ENCODE measurements around the gene SNX33. TPM values are rescaled to one million over a fixed set of nuclear protein-coding genes. Genes with fewer than 3 reads are reported as not detected.
"Not testable (repeated sequence)": the region's sequence is repeated elsewhere in the genome, so short reads cannot be mapped to it uniquely, and the experiment has no call there.

SNX33 gene
- total and polyA plus RNA-seq, 2 experiments from 2014 or later = 13.1 to 22.9 TPM

DNA sequence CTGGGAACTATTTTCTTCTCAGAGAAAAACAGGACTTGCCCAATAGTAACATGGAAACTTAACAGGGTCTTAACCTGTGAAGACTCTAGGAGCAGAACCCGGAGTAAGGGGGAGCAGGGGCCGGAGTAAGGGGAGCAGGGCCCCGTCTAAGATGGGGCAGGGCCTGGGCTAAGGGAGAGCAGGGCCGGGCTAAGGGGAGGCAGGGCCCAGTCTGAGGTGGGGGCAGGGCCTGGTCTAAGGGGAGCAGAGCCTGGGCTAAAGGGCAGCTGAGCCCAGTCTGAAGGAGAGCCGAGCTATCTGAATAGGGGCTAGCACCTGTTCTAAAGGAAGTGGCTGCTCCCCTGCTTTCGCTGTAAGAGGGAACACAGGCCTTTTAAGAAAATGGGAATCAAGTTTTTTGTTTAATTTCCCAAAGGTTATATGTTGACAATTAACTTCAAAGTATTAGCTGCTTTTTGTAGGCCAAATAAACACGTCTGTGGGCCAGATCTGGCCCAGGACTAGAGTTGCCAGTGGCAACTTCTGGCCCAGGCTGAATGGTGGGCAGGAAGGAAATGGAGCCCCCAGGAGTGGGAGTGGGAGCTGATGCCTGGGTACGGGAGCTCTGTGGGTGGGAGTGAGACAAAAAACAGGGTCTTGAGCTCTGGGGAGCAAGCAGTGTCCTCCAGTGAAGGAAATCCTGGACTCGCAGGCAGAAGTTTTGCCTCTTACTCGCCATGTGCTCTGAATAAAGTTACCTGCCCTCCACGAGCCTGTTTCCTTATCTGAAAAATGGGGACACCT lies 32.5 kb downstream of the SNX33 start:
- Histone ChIP-seq H4K20me1 (ENCODE audit: insufficient read depth) (no peaks in the 10 kb centered on the region), H2AFZ (no peak overlapping the region), H3K4me2 (ENCODE audit: unreplicated experiment) (no peak overlapping the region), H3F3A (ENCODE audit: insufficient read depth) (no peaks in the 10 kb centered on the region), H3K27me3 (replicated peaks; ENCODE audit: insufficient read depth) (no peaks in the 10 kb centered on the region), H3K36me3 (ENCODE audit: low read depth) (no peaks in the 10 kb centered on the region), H3K79me2 (ENCODE audit: insufficient read depth) (no peaks in the 10 kb centered on the region), H3K9me2 (ENCODE audit: insufficient read depth) (no peaks in the 10 kb centered on the region), H3K9me3 (ENCODE audit: low read depth) (no peaks in the 10 kb centered on the region), H3K27ac (no peak overlapping the region), H3K9ac (no peak overlapping the region), H3K4me3 (no peak overlapping the region), H3K4me1 (ENCODE audit: insufficient read depth) (no peaks in the 10 kb centered on the region)
- no peak for TF ChIP-seq EZH2phosphoT487 (IDR thresholded peaks at IDR 0.05; ENCODE audit: insufficient read depth, low read depth)
- TF ChIP-seq EZH2 (IDR thresholded peaks at IDR 0.05; ENCODE audit: insufficient read depth, poor library complexity, severe bottlenecking) = no peak
- 79% methylated on average over 11 of the region's 11 CpGs for WGBS, 2 experiments (ENCODE audit: low coverage in 1 of 2, low lambda C conversion rate in 2 of 2, missing lambda C conversion rate in 2 of 2)
- in situ Hi-C loops (cut with MboI) = no loop called here
- DNase-seq = no peak

DNA sequence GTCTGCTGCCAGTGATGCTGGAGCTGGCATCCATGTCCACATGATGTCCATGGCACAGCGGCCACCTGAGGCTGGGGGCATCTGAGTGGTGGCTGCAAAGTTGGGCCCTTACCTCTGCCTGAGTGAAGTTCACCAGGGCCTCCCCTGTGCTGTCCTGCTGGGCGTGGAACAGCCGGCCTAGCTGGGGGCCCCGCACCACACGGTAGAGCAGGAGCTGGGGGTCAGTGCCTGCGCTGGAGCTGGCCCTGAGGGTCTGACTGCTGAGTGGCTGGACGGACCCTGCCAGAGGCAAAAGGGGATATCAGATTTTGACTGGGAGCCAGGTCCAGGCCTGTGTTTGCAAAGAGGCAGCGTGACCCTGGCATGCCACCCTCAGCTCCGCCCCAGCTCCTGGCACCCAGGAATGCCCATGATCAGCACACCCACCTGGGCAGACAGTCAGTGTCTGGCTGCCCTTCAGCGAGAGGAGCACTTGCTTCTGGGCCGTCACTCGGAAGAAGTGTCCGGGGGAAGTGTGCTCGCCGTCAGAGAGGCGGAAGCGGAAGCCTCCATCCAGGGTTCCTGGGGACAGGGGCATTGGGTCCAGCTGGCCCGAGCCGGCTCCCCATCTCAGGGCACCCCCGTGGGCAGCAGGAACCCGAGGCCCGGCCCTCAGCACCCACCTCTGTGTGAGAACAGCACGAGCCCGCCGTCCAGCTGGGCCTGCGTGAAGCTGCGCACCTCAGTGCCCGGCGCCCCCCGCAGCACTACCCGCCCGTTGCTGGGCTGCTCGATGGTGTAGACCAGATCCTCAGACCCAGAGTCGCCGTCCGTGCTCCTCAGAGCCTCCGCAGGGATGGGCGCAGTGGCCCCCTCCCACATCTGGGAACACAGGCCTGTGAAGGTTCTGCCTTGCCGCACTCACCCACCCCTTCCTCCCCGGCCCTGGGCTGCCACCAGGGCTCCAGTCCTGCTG lies 34.7 kb downstream of the SNX33 start:
- no peak overlapping the region for H3K4me2 ChIP-seq (ENCODE audit: unreplicated experiment)
- H2AFZ ChIP-seq = no peak overlapping the region
- in situ Hi-C loops (cut with MboI) = no loop called here
- no peaks in the 10 kb centered on the region for H3K36me3 ChIP-seq (ENCODE audit: low read depth)
- DNase-seq = no peak
- no peaks in the 10 kb centered on the region for H3K9me3 ChIP-seq (ENCODE audit: low read depth)
- no peaks in the 10 kb centered on the region for H4K20me1 ChIP-seq (ENCODE audit: insufficient read depth)
- no peak overlapping the region for H3K4me3 ChIP-seq
- no peak overlapping the region for H3K27ac ChIP-seq
- H3K9me2 ChIP-seq (ENCODE audit: insufficient read depth) = no peaks in the 10 kb centered on the region
- WGBS, 2 experiments (ENCODE audit: low coverage in 1 of 2, low lambda C conversion rate in 2 of 2, missing lambda C conversion rate in 2 of 2) = 90% methylated on average over 38 to 40 of the region's 40 CpGs
- no peaks in the 10 kb centered on the region for H3K4me1 ChIP-seq (ENCODE audit: insufficient read depth)
- H3K9ac ChIP-seq = no peak overlapping the region
- TF ChIP-seq EZH2phosphoT487 (IDR thresholded peaks at IDR 0.05; ENCODE audit: insufficient read depth, low read depth) = no peak
- no peak for TF ChIP-seq EZH2 (IDR thresholded peaks at IDR 0.05; ENCODE audit: insufficient read depth, poor library complexity, severe bottlenecking)
- H3F3A ChIP-seq (ENCODE audit: insufficient read depth) = no peaks in the 10 kb centered on the region
- H3K27me3 ChIP-seq (replicated peaks; ENCODE audit: insufficient read depth) = no peaks in the 10 kb centered on the region
- no peaks in the 10 kb centered on the region for H3K79me2 ChIP-seq (ENCODE audit: insufficient read depth)

DNA sequence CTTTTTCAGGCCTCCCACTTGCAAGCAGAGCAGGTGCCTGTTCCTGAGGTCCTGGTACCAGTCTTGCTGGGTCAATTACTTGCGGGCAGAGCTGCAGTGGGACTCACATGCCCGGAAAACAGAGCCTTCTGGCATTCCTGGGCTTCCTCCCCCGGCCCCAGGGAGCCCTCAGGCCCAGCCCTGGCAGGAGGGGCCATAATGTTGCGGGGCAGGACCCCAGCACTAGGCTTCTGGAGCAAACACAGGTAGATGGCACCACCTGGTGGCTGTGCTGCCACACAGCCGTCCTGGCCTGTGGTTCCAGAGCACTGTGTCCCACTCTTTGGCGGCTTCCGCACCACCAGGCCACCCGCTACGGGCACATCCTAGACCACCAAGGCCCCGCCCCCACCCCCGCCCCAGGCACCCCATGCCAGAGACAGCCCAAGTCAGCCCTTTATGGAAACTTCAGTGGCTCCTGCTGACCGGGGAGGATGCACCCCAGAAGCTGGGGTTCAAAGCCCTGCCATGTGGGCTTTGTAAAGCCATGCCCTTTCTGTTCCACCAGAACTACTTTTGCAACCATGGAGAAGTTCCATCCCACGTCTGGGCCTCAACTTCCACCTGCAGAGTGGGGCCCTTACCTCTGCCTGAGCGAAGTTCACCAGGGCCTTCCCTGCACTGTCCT lies 36.1 kb downstream of the SNX33 start:
- H2AFZ ChIP-seq; H3F3A ChIP-seq (ENCODE audit: insufficient read depth); H3K27me3 ChIP-seq (replicated peaks; ENCODE audit: insufficient read depth); H3K36me3 ChIP-seq (ENCODE audit: low read depth); H3K9me2 ChIP-seq (ENCODE audit: insufficient read depth); H3K9me3 ChIP-seq (ENCODE audit: low read depth); H3K4me3 ChIP-seq; H4K20me1 ChIP-seq (ENCODE audit: insufficient read depth); H3K4me1 ChIP-seq (ENCODE audit: insufficient read depth); H3K9ac ChIP-seq; H3K79me2 ChIP-seq (ENCODE audit: insufficient read depth); H3K27ac ChIP-seq; in situ Hi-C loops (cut with MboI); H3K4me2 ChIP-seq (ENCODE audit: unreplicated experiment): not testable (repeated sequence)
- DNase-seq = peak; percentile 68
- WGBS, 2 experiments (ENCODE audit: low coverage in 1 of 2, low lambda C conversion rate in 2 of 2, missing lambda C conversion rate in 2 of 2) = 27 to 30% methylated on average over 8 to 14 of the region's 14 CpGs

DNA sequence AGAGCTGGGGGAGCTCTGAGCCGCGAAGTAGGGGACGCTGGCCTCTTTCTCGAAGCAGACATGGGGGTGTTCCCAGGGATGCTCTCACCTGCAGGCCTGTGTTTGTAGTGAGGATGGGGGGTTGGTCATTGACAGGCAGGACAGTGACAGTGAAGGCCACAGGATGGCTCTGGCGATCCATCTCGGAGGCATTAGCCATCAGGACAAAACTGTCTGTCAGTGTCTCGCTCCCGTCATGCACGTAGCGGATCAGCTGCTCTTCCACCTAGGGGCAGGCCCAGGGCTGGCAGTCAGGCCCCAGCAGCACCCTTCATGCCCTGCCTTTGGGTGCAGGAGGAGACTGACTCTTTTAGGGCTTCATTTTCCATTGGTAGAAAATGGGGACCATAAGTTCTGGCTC lies 36.9 kb downstream of the SNX33 start:
- DNase-seq = no peak
- TF ChIP-seq EZH2 (IDR thresholded peaks at IDR 0.05; ENCODE audit: insufficient read depth, poor library complexity, severe bottlenecking) (no peak), EZH2phosphoT487 (IDR thresholded peaks at IDR 0.05; ENCODE audit: insufficient read depth, low read depth) (no peak)
- no peaks in the 10 kb centered on the region for H4K20me1 ChIP-seq (ENCODE audit: insufficient read depth)
- H3K36me3 ChIP-seq (ENCODE audit: low read depth) = no peaks in the 10 kb centered on the region
- H3K27me3 ChIP-seq (replicated peaks; ENCODE audit: insufficient read depth) = no peaks in the 10 kb centered on the region
- H3K9ac ChIP-seq = no peak overlapping the region
- H3K9me3 ChIP-seq (ENCODE audit: low read depth) = no peaks in the 10 kb centered on the region
- in situ Hi-C loops (cut with MboI) = no loop called here
- H2AFZ ChIP-seq = no peak overlapping the region
- no peak overlapping the region for H3K27ac ChIP-seq
- 80 to 83% methylated on average over 10 of the region's 10 CpGs for WGBS, 2 experiments (ENCODE audit: low coverage in 1 of 2, low lambda C conversion rate in 2 of 2, missing lambda C conversion rate in 2 of 2)
- H3K79me2 ChIP-seq (ENCODE audit: insufficient read depth) = no peaks in the 10 kb centered on the region
- H3K9me2 ChIP-seq (ENCODE audit: insufficient read depth) = no peaks in the 10 kb centered on the region
- no peaks in the 10 kb centered on the region for H3F3A ChIP-seq (ENCODE audit: insufficient read depth)
- H3K4me2 ChIP-seq (ENCODE audit: unreplicated experiment) = no peak overlapping the region
- no peaks in the 10 kb centered on the region for H3K4me1 ChIP-seq (ENCODE audit: insufficient read depth)
- no peak overlapping the region for H3K4me3 ChIP-seq

All from GM23248 (cell line).